Endodermal cell (in vitro differentiated cells): ENCODE measurements around the gene MYBBP1A. TPM values are rescaled to one million over a fixed set of nuclear protein-coding genes. Genes with fewer than 3 reads are reported as not detected.

Experiments
- DNase-seq: peaks from one replicate; pipeline ENCODE4 v3.0.0-alpha.2; 2017
- H3K27ac ChIP-seq: 2 replicates; pipeline ENCODE4 v1.5.1; 2013; ENCODE audit warnings: mild to moderate bottlenecking, low read depth, low read length, moderate library complexity
- H3K27me3 ChIP-seq: 2 replicates; pipeline ENCODE4 v1.6.1; 2013; ENCODE audit warnings: mild to moderate bottlenecking, low read length, moderate library complexity; ENCODE audit not compliant: insufficient read depth, control insufficient read depth, poor library complexity, severe bottlenecking
- H3K36me3 ChIP-seq: 2 replicates; pipeline ENCODE4 v1.7.0; 2013; ENCODE audit warnings: mild to moderate bottlenecking, low read length, moderate library complexity; ENCODE audit not compliant: control insufficient read depth, insufficient read depth
- H3K4me1 ChIP-seq: one replicate; pipeline ENCODE4 v1.7.0; 2013; ENCODE audit warnings: low read length; ENCODE audit not compliant: control insufficient read depth, insufficient read depth
- H3K4me3 ChIP-seq: 2 replicates; pipeline ENCODE4 v1.5.1; 2013; ENCODE audit warnings: mild to moderate bottlenecking, low read length, moderate library complexity
- H3K9ac ChIP-seq: 2 replicates; pipeline ENCODE4 v1.6.1; 2013; ENCODE audit warnings: mild to moderate bottlenecking, low read length, moderate library complexity; ENCODE audit not compliant: poor library complexity, severe bottlenecking; ENCODE audit errors: extremely low read depth
- H3K9me3 ChIP-seq: 2 replicates; pipeline ENCODE4 v1.6.1; 2013; ENCODE audit warnings: mild to moderate bottlenecking, low read length, moderate library complexity; ENCODE audit not compliant: control insufficient read depth
- H3K27ac Mint-ChIP-seq: 2 replicates; pipeline ENCODE4 v1.8.0; 2020; ENCODE audit warnings: mixed read lengths
- H3K27me3 Mint-ChIP-seq: 2 replicates; pipeline ENCODE4 v1.8.0; 2021; ENCODE audit warnings: mild to moderate bottlenecking, mixed read lengths; ENCODE audit not compliant: insufficient read depth
- H3K36me3 Mint-ChIP-seq: 2 replicates; pipeline ENCODE4 v1.8.0; 2020; ENCODE audit warnings: low read depth, mixed read lengths
- H3K4me1 Mint-ChIP-seq: 2 replicates; pipeline ENCODE4 v1.8.0; 2020; ENCODE audit warnings: mixed read lengths
- H3K4me3 Mint-ChIP-seq: 2 replicates; pipeline ENCODE4 v1.8.0; 2020; ENCODE audit warnings: mild to moderate bottlenecking, moderate library complexity, mixed read lengths
- H3K9me3 Mint-ChIP-seq: 2 replicates; pipeline ENCODE4 v1.8.0; 2020; ENCODE audit warnings: mild to moderate bottlenecking, mixed read lengths
- WGBS, 2 experiments: methylation state at CpG; one replicate each; pipeline versions ENCODE4 v1.1.5 to v1.1.7; 2013; ENCODE audit warnings: missing lambda C conversion rate in 2 of 2, mixed read lengths in 1 of 2; ENCODE audit not compliant: insufficient coverage in 1 of 2, insufficient read length in 1 of 2; 5-methylcytosine and 5-hydroxymethylcytosine counted together
- total RNA-seq, 2 donors: library from RNA; stranded (reverse); fragmentation: NEBNext Ultra II Directional in 1 of 2; extraction: Animal tissue kit (Norgen Biotek cat#: 25700) in 1 of 2; gene quantifications; 2 replicates in 1 of 2; 3 replicates in 1 of 2; pipeline ENCODE4 v1.2.1, GENCODE V29; 2021
- TF ChIP-seq, protein P1 (sequence below): fragments of 200-600 bp; sonication (generic); conservative IDR thresholded peaks from 2 replicates; pipeline ENCODE4 v1.5.0; 2021; ENCODE audit warnings: antibody characterized with exemption, mild to moderate bottlenecking

Gene MYBBP1A
- total RNA-seq, 2 donors from 2014 or later: 55.6 to 70.9 TPM

DNA sequence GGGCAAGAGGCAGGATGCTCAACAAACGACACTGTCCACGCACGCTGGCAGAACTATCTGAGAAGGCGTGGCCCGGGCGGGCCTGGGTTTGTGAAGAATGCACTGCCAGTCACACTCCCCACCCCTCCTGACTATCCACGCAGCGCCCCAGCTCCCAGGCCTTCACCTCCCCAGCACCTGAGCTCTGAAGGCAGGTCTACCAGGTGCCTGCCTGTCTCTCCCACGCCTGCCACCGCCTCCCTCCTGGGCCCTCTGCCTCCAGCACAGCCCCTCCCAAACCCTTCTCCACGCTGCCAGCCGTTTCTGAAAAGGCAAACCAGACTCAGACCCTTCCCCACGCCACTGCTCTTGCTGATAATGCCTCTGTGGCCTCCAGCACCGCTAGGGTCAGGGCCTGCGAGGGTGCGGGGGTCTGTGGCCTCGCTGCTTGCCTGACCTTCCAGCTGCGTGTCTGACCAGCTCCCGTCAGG, 11.6 kb downstream of the MYBBP1A start:
- Mint-ChIP-seq H3K4me1 (no peaks in the 10 kb centered on the region), H3K27ac (no peak overlapping the region), H3K27me3 (no peaks in the 10 kb centered on the region), H3K9me3 (no peaks in the 10 kb centered on the region), H3K4me3 (no peak overlapping the region), H3K36me3 (peaks cover 48% of the 10 kb centered on the region)
- 91 to 92% methylated on average over 17 to 19 of the region's 19 CpGs for WGBS, 2 experiments
- Histone ChIP-seq H3K4me1 (no peaks in the 10 kb centered on the region), H3K9me3 (no peaks in the 10 kb centered on the region), H3K27ac (no peak overlapping the region), H3K4me3 (no peak overlapping the region), H3K9ac (no peak overlapping the region), H3K27me3 (no peaks in the 10 kb centered on the region), H3K36me3 (peaks cover 23% of the 10 kb centered on the region)
- DNase-seq: no peak
- TF ChIP-seq, protein P1, sequence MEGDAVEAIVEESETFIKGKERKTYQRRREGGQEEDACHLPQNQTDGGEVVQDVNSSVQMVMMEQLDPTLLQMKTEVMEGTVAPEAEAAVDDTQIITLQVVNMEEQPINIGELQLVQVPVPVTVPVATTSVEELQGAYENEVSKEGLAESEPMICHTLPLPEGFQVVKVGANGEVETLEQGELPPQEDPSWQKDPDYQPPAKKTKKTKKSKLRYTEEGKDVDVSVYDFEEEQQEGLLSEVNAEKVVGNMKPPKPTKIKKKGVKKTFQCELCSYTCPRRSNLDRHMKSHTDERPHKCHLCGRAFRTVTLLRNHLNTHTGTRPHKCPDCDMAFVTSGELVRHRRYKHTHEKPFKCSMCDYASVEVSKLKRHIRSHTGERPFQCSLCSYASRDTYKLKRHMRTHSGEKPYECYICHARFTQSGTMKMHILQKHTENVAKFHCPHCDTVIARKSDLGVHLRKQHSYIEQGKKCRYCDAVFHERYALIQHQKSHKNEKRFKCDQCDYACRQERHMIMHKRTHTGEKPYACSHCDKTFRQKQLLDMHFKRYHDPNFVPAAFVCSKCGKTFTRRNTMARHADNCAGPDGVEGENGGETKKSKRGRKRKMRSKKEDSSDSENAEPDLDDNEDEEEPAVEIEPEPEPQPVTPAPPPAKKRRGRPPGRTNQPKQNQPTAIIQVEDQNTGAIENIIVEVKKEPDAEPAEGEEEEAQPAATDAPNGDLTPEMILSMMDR: no peak

DNA sequence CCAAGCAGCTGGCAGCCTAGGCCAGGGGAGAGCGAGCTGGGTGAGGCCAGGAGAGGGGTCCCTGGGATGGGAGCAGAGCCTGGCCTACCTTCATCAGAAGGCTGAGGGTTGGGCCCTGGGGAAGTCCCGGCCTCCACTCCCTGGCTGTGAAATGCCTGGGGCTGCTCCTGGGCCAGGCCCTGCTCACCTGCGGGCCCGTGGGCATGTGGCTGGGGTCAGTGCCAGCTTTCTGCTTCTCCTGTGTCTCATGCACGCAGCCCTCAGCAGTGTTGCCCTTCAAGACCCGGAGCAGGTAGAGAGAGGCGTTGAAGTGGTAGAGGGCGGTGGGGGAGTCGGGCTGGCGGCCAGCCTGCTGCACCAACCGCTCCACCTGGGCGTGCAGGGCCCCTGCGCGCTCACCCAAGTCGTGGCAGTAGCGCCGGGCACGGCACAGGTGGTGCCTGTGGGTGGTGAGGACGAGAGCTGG, 12.4 kb downstream of the MYBBP1A start:
- Mint-ChIP-seq H3K4me1 (no peaks in the 10 kb centered on the region), H3K36me3 (peaks cover 45% of the 10 kb centered on the region), H3K27me3 (no peaks in the 10 kb centered on the region), H3K27ac (no peak overlapping the region), H3K9me3 (no peaks in the 10 kb centered on the region), H3K4me3 (no peak overlapping the region)
- Histone ChIP-seq H3K4me1 (no peaks in the 10 kb centered on the region), H3K9me3 (no peaks in the 10 kb centered on the region), H3K27ac (no peak overlapping the region), H3K4me3 (no peak overlapping the region), H3K36me3 (peaks cover 23% of the 10 kb centered on the region), H3K9ac (no peak overlapping the region), H3K27me3 (no peaks in the 10 kb centered on the region)
- TF ChIP-seq, protein P1: no peak
- no peak for DNase-seq
- 95 to 96% methylated on average over 17 to 19 of the region's 19 CpGs for WGBS, 2 experiments

DNA sequence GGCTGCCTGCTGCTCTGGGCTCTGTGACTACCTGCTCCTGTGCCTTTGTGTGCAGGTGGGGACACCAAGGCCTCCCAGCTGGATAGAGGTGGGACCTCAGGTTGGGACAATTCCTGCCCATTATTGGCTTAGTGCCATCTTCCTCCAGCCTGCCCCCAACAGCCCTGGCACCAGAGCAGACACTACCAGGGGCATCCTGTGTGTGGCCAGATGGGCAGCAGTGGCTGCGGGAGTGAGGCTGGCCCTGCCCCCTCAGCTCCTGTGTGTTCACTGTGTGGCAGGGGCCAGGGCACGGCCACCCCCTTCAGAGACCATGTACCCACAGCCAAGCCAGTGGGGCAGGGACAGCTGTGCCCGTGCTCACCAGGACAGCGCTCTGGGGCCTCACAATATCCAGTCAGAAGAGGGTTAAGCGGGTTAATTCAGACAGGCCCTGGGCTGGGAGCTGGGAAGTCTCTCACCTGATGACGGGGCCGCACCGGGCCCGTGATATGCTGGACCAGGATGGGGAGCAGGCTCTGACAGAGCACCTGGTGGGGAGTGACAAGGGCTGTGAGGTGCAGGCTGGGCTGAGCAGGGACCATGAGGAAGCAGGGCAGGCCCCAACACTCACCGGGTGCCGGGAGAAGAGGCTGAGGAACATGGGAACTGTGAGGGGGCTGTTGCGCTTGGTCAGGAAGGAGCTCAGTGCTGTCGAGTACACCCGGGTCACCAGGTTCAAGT, 13.0 kb downstream of the MYBBP1A start:
- Histone ChIP-seq H3K4me1 (no peaks in the 10 kb centered on the region), H3K9ac (no peak overlapping the region), H3K27me3 (no peaks in the 10 kb centered on the region), H3K27ac (no peak overlapping the region), H3K9me3 (no peaks in the 10 kb centered on the region), H3K36me3 (peaks cover 23% of the 10 kb centered on the region), H3K4me3 (no peak overlapping the region)
- peaks cover 40% of the 10 kb centered on the region for H3K36me3 Mint-ChIP-seq
- H3K4me3 Mint-ChIP-seq: no peak overlapping the region
- H3K9me3 Mint-ChIP-seq: no peaks in the 10 kb centered on the region
- H3K27me3 Mint-ChIP-seq: no peaks in the 10 kb centered on the region
- H3K27ac Mint-ChIP-seq: no peak overlapping the region
- H3K4me1 Mint-ChIP-seq: no peaks in the 10 kb centered on the region
- 95 to 98% methylated on average over 14 of the region's 14 CpGs for WGBS, 2 experiments
- DNase-seq: no peak
- TF ChIP-seq, protein P1: no peak
